PC-9 (cell line): ENCODE results near the gene FRMD7. TPM values are rescaled to one million over a fixed set of nuclear protein-coding genes. Genes with fewer than 3 reads are reported as not detected.

Experiments
- BruUV-seq: library from RNA; stranded (reverse); fragments of 400-500 nt; replicated peaks from 2 replicates; lab custom pipeline; 2021; lab: Mats Ljungman, UMichigan
- CTCF ChIA-PET: fragments of 300-600 bp; sonication (Branson Sonifier 250); formaldehyde crosslinking; loops from one replicate; lab custom pipeline; 2022; ENCODE audit warnings: antibody characterized with exemption; lab: Charles Lee
- POLR2A ChIA-PET: fragments of 300-600 bp; sonication (Branson Sonifier 250); formaldehyde crosslinking; loops from one replicate; lab custom pipeline; 2022; ENCODE audit warnings: antibody characterized with exemption; ENCODE audit not compliant: unreplicated experiment; lab: Charles Lee
- DNase-seq, 2 experiments: peaks; one replicate each; pipeline versions ENCODE4 v3.0.0 to v3.0.0-alpha.2; 2015 to 2022; ENCODE audit warnings: mixed read lengths in 1 of 2
- H2AFZ ChIP-seq: fragments of 200-600 bp; sonication (generic); 2 replicates; pipeline ENCODE4 v1.8.1; 2017; ENCODE audit warnings: antibody characterized with exemption
- H3F3A ChIP-seq: fragments of 200-600 bp; sonication (generic); 2 replicates; pipeline ENCODE4 v1.8.1; 2017; ENCODE audit warnings: antibody characterized with exemption, mild to moderate bottlenecking, low read depth; ENCODE audit not compliant: insufficient read depth
- H3K27ac ChIP-seq: fragments of 200-600 bp; sonication (generic); 2 replicates; pipeline ENCODE4 v1.6.1; 2016; ENCODE audit warnings: mixed run types
- H3K27me3 ChIP-seq: fragments of 200-600 bp; sonication (generic); 2 replicates; pipeline ENCODE4 v1.6.1; 2016; ENCODE audit warnings: low read depth, mixed run types; ENCODE audit not compliant: insufficient read depth
- H3K36me3 ChIP-seq: fragments of 200-600 bp; sonication (generic); 2 replicates; pipeline ENCODE4 v1.6.1; 2016; ENCODE audit warnings: low read depth, mixed run types
- H3K4me1 ChIP-seq: fragments of 200-600 bp; sonication (generic); replicated peaks from 2 replicates; pipeline ENCODE4 v1.6.1; 2016; ENCODE audit warnings: mixed run types; ENCODE audit not compliant: insufficient read depth
- H3K4me2 ChIP-seq: fragments of 200-600 bp; sonication (generic); 2 replicates; pipeline ENCODE4 v1.6.1; 2017; ENCODE audit warnings: mixed run types
- H3K4me3 ChIP-seq: fragments of 200-600 bp; sonication (generic); 2 replicates; pipeline ENCODE4 v1.6.1; 2016; ENCODE audit warnings: mixed run types
- H3K79me2 ChIP-seq: fragments of 200-600 bp; sonication (generic); 2 replicates; pipeline ENCODE4 v1.6.1; 2017; ENCODE audit warnings: low read depth, mixed run types
- H3K9me2 ChIP-seq: fragments of 200-600 bp; sonication (generic); 2 replicates; pipeline ENCODE4 v1.8.1; 2017; ENCODE audit warnings: mild to moderate bottlenecking; ENCODE audit not compliant: insufficient read depth
- H3K9me3 ChIP-seq: fragments of 200-600 bp; sonication (generic); 2 replicates; pipeline ENCODE4 v1.8.1; 2016; ENCODE audit warnings: low read depth; ENCODE audit not compliant: insufficient read depth
- H4K20me1 ChIP-seq: fragments of 200-600 bp; sonication (generic); 2 replicates; pipeline ENCODE4 v1.8.1; 2017; ENCODE audit not compliant: insufficient read depth
- CTCF ChIP-seq: fragments of 200-600 bp; sonication (generic); conservative IDR thresholded peaks from 2 replicates; pipeline ENCODE4 v1.6.1; 2017; ENCODE audit warnings: mixed run types, antibody characterized with exemption, mild to moderate bottlenecking, moderate library complexity
- EZH2 ChIP-seq: fragments of 200-600 bp; sonication (generic); IDR thresholded peaks from 2 replicates; pipeline ENCODE4 v1.8.0; 2017; ENCODE audit warnings: antibody characterized with exemption, low read depth
- intact Hi-C: fragments of 100-400 bp; cut with micrococcal nuclease; formaldehyde crosslinking; loops from one replicate; pipeline ENCODE4 v1.10.0; 2022; ENCODE audit not compliant: unreplicated experiment
- total RNA-seq: library from RNA; stranded (reverse); gene quantifications from 2 replicates; pipeline ENCODE4 v1.2.3, GENCODE V29; 2021

FRMD7 gene
- total RNA-seq, 1 experiment from 2014 or later: not detected

GRCh38 chrX:132144061-132144460, 16.2 kb upstream of the FRMD7 start:
- Histone ChIP-seq H3K4me1 (no peaks in the 10 kb centered on the region), H3K79me2 (no peaks in the 10 kb centered on the region), H4K20me1 (no peaks in the 10 kb centered on the region), H3F3A (no peaks in the 10 kb centered on the region; the same call in 1 of the 2 replicates), H3K36me3 (no peaks in the 10 kb centered on the region), H3K4me2 (no peak overlapping the region), H3K9me2 (no peaks in the 10 kb centered on the region), H3K27me3 (no peaks in the 10 kb centered on the region), H3K27ac (no peak overlapping the region), H2AFZ (no peak overlapping the region), H3K9me3 (no peaks in the 10 kb centered on the region; the same call in 1 of the 2 replicates), H3K4me3 (no peak overlapping the region)
- ChIA-PET CTCF (interaction anchor here (0.7 kb wide), 1 partner anchor 300 kb away, joined by 4 read pairs; no protein-coding TSS in a partner anchor), POLR2A (no interaction called here)
- no TSS peak for BruUV-seq
- DNase-seq: no peak
- TF ChIP-seq EZH2 (no peak), CTCF (no peak)
- intact Hi-C loops: no loop called here

- intact Hi-C loops: no loop called here
- Histone ChIP-seq H3K4me3 (no peak overlapping the region), H3F3A (peaks cover 1% of the 10 kb centered on the region; the same call in 1 of the 2 replicates), H3K79me2 (no peaks in the 10 kb centered on the region), H3K27ac (no peak overlapping the region), H3K4me2 (no peak overlapping the region), H3K9me3 (no peaks in the 10 kb centered on the region), H3K36me3 (no peaks in the 10 kb centered on the region), H4K20me1 (no peaks in the 10 kb centered on the region), H2AFZ (no peak overlapping the region), H3K9me2 (no peaks in the 10 kb centered on the region), H3K27me3 (no peaks in the 10 kb centered on the region), H3K4me1 (peaks cover 4% of the 10 kb centered on the region; the same call in 1 of the 2 replicates)
- no TSS peak for BruUV-seq
- ChIA-PET CTCF (no interaction called here), POLR2A (no interaction called here)
- TF ChIP-seq CTCF: no peak
- no peak for TF ChIP-seq EZH2
- DNase-seq: no peak
Observed at GRCh38 chrX:132125906-132126305, 1.9 kb downstream of the FRMD7 start.

GRCh38 chrX:132120913-132121312, 6.9 kb downstream of the FRMD7 start:
- Histone ChIP-seq H4K20me1 (no peaks in the 10 kb centered on the region), H3F3A (peaks cover 23% of the 10 kb centered on the region), H2AFZ (no peak overlapping the region), H3K27me3 (no peaks in the 10 kb centered on the region), H3K4me1 (peaks cover 35% of the 10 kb centered on the region), H3K79me2 (no peaks in the 10 kb centered on the region), H3K36me3 (no peaks in the 10 kb centered on the region), H3K27ac (no peak overlapping the region), H3K4me3 (no peak overlapping the region), H3K4me2 (peak overlapping the region; percentile 72; the same call in 1 of the 2 replicates), H3K9me3 (no peaks in the 10 kb centered on the region), H3K9me2 (no peaks in the 10 kb centered on the region)
- DNase-seq: no peak
- CTCF ChIA-PET: interaction anchor here (1.7 kb wide), 1 partner anchor 28 kb away, joined by 6 read pairs; no protein-coding TSS in a partner anchor
- POLR2A ChIA-PET: no interaction called here
- no peak for TF ChIP-seq EZH2
- TF ChIP-seq CTCF: no peak
- intact Hi-C loops: loop anchor here (2.0 kb wide), 1 partner anchor 96 kb away; no protein-coding TSS in a partner anchor
- BruUV-seq: no TSS peak
